HPDE6-E6E7 (cell line): ENCODE results near the gene ARNT2.
"Not testable (repeated sequence)": the region's sequence is repeated elsewhere in the genome, so short reads cannot be mapped to it uniquely, and the experiment has no call there.

Experiments
- DNase-seq: peaks from one replicate; pipeline ENCODE4 v3.0.0; 2011; ENCODE audit warnings: missing footprints; ENCODE audit errors: extremely low spot score

ARNT2 gene

DNA sequence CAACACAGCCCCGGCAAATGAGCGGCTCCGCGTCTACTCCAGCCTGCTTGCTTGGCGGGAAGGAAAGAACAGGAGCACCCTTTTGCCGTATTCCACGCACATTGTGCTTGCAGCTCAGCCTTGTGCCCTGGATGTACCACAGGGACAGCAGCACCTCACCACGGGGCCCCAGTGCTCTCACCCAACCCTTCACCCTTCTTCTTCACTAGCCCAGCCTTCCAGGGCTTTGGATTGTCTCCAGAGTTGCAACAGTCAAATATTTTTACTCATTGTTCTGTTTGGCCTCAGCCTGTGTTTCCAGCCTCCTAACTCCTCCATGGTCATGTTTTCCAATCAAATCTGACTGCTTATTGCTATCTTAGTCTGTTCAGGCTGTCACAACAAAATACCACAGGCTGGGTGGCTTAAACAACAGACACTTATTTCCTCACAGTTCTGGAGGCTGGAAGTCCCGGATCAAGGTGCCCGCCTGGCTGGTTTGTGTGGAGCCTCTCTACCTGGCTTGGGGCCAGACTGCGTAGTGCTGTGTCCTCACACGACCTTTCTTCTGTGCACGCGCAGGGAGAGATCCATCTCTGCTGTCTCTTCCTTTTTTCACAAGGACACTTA lies 211.7 kb downstream of the ARNT2 start:
- DNase-seq = no peak

DNA sequence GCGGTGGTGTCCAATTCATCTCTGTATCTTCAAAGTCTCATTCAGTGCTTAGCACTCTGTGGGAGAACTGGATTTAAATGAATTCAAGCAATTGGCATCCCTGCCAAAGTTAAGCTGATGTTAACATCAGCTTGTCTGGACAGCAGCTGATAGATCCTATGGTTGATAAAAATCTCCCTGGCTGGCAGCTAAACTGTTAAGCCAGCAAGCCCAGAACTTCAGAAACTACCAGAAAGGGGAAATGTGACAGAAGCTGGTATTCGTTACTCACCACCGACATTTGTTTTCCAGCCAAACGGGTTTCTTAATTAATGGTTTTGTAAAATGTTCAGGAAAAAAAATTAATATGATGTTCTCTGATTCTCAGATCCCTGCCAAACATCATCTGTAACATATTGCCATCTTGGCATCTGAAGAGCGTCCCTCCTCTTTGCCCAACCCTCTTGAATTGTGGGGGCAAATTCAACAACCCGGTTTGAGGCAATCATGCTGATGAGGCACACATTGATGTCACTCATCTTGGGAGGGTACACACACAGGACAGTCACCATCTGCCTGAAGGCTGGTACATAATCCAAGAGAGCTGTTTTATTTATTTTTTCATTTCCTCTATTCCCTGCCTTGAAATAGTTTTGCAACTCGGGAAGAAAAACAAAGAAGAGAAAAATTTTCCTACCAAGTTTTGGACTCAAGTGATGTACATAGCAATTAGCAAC lies 214.7 kb downstream of the ARNT2 start:
- DNase-seq = no peak

DNA sequence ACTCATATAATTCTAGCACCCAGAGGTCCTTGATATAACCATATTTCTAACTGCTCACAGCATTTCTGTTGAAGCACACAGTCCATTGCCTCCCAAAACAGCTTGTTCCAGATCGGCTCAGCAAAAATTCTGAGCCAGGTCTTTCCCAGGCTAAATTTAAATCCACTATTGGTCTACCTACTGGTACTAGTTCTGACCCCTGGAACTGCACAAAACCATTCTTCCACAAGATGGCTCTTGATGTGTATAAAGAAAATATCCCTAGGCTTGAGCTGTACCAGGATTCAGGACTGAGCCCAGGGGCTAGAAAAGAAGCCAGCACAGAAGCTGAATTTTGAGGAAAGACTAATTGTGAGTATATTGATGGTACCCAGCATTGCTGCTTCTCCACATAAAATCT lies 215.5 kb downstream of the ARNT2 start:
- DNase-seq = no peak

DNA sequence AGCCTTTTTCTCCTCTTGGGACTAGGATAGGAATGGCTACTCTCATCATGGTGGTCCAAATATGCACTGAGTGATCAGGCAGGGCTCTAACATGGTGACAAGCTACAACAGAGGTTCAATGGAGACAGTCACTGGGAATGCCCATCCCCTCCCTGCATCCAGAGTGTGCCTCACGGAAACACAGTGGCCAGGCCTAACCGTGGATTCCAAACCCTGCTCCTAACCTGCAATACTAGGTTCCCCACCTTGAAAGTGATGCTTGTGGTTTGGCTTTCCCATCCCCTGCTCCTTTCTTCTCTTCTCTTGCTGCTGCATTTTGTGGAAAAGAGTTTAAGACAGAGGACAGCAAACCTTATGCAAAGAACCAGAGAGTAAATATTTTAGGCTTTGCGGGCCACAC lies 216.0 kb downstream of the ARNT2 start:
- DNase-seq = no peak

DNA sequence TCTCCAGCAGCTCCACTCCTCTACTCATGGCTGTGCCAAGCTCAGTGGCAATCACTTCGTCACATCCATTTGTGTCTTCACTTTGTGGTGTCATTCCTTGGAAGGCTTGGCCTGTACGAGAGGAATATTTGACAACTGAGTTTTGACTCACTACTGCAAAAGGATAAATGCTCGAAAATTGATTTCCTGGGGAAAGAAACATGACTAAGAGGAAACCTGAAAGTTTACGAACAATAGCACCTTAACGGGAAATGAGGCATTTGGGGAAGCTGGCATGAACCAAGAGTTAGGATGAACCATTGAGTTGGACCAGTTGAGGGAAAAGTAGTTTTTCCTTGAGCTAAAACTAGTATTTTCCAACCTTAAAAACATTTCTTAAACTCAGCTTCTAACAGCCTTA lies 216.7 kb downstream of the ARNT2 start:
- DNase-seq = no peak

DNA sequence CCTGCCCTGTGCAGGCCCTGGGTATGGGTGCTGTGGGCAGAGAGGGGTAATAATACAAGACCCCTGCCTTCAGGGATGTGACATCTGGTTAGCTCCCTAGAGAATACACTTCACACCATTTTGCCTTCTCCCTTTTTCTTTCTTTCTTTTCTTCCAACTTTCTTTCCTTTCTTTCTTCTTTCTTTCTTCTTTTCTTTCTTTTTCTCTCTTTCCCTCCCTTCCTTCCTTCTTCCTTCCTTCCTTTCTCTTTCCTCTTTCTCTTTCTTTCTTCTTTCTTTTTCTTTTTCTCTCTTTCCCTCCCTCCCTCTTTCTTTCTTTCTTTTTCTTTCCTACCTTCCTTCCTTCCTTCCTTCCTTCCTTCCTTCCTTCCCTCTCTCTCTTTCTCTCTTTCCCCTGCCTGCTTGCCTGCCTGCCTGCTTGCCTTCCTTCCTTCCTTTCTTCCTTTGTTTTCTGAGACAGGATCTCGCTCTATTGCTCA lies 222.5 kb downstream of the ARNT2 start:
- DNase-seq = no peak

DNA sequence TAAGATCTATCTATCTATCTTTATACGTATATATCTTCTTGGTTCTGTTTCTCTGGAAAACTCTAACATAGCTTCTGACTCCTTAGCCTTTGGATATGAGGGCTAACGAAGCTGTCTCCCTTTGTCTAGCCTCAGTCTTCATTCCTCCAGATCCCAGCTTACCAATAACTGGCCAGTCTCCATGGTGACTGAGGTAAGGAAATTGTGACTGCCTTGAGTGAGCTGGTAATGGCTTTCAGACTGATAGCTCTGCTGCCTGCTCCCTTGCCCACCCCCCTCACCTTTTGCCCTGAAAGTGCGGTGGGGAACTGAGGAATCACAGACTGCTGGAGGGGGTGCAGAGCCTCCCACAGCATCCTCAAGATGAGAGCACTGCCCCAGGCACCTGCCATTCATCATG lies 225.2 kb downstream of the ARNT2 start:
- no peak for DNase-seq

DNA sequence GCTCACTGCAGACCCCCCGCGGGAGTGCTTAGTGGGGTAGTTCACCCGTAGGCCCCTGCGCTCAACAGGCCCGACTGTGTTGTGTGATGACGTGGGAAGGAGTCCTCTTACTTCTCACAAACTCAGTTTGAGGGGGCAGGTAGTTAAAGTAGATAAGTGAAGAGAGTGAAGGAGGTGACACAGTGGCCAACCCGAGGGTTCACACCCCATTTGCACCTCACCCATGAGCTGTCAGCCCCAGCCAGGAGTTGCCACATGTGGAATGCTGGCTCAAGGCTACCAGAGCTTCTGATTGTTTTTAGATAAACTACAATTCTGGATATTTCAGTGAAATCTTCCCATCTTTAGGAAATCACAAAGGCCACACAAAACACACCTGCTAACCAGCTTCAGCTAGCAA lies 226.8 kb downstream of the ARNT2 start:
- DNase-seq = no peak

DNA sequence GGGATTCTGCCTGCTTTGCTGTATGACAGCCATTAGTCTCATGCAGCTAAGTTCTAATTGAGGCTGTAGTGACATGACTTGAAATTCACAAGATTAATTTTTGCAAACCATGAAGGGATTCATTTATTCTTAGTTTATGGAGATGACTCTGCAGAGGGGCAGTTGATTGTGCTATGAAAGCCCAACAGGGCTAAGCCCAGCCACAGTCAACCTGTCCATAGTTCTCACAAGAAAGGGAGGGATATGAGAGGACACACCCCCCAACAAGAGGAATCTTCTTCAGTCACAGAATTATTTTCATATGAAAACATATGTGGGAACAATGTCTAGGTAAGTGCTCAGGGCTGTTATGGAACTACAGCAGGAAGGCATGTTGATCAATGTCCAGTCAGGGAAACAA lies 229.0 kb downstream of the ARNT2 start:
- DNase-seq = no peak

DNA sequence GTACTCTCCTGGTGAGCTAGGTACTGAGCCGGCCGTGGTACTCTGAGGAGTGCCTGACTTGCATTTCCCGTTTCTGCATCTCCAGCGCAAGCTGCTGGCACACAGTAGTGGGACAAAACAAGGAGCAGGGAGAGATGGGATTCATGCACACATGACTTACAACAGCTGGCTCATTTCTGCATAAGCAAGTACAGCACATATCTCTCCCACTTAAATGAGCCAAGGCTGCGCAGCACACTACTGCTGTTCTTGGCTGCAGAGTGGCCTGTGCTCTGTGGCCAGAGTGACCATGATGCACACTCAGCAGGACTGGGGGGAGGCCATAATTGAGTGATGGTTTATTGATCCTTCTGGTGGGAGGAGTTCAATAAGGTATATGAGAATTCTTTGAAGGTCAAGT lies 231.8 kb downstream of the ARNT2 start:
- DNase-seq = no peak

DNA sequence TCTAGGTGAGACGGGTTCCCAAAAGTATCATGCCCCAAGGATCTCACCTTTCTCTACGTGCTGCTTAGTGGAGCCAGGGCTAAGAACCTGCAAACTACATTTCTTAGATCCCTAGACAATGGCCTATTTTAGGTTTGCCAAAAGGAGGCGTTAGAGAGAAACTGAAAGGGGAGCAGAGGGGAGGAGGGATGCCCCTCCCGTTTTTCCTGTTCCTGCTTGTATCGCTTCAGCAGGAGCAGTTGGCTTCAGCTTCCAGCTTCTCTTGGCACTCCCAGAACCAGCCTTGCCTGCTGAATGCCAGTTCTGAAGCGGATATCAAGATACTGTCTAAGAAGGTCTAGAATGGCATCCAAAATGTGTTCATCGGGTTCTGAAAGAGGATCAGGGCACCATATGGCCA lies 232.5 kb downstream of the ARNT2 start:
- no peak for DNase-seq

DNA sequence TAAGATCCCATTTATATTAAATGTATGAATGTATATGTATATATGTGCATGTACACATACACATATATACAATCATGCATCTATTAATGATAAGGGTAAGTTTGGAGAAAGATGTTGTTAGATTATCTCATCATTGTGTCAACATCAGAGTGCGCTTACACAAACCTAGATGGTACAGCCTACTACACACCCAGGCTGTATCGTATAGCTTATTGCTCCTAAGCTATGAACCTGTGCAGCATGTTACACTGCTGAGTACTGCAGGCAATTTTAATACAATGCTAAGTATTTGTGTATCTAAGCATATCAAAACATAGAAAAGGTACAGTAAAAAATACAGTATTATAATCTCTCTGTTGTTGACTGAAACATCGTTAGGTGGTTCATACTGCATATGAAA lies 233.6 kb downstream of the ARNT2 start:
- DNase-seq = no peak

DNA sequence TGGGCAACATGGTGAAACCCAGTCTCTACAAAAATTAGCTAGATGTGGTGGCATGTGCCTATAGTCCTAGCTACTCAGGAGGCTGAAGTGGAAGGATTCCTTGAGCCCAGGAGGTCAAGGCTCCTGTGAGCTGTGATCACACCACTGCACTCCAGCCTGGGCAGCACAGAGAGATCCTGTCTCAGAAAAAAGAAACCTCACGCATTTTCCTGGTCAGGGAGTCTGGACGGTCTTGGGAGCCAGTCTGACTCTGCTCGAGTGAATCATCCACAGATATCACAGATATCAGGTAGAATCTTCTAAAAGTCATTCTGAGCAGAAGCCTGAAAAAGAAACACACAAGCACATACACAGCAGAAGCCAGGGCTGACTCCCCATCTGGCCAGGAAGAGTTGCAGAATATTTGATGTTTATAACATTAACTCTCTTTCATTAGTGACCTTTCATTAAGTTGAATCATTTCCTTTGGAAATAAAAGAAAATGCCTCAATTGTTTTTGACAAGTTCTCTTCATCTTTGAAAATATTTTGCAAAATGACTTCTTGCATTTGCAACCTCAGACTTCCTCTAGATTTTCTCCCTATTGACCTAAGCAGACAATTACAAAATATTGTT lies 234.5 kb downstream of the ARNT2 start:
- DNase-seq = no peak

DNA sequence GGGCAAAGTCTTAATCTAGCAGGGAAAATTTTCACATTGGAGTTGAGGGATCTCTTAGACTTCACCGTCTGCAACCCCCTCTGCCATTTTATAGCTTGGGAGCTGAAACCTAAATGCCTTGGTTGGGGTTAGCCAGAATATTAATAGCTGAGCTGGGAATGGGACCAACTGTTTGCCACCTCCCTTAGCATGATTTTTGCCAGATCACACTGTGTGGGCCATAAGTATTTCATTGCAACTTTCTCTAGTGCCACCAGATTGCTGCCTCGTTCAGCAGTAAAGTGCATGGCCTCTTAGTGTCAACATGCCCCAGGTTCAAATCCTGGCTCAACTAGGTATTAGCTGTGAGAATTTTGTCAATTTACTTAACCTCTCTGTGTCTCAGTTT lies 235.0 kb downstream of the ARNT2 start:
- no peak for DNase-seq

DNA sequence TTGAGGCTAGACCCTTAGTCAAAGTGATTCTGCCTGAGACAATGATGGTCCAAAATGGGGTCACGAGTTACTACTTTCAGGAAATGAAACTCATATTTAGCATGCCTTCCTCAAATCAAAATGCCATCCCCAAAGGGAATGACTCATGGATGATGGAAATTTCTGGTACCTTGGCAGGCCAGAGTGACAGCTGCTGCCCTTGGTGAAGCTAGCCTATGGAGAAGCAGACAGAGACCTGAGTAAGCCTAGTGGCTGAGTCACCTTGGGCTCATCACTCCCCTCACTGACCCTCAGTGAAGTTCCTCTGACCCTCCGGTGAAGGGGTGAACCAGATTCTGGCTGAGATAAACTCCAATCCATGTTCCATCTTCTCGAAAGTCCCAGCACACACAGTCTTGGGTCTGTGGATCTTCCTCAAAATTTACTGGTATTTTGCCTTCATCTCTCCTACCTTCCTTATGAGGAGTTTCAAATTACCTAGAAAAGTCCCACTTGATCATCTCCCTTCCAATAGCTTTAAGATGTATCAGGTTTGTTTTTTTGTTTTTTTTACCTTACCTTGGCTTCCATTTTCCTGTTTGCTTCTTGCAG lies 236.4 kb downstream of the ARNT2 start:
- DNase-seq = no peak

DNA sequence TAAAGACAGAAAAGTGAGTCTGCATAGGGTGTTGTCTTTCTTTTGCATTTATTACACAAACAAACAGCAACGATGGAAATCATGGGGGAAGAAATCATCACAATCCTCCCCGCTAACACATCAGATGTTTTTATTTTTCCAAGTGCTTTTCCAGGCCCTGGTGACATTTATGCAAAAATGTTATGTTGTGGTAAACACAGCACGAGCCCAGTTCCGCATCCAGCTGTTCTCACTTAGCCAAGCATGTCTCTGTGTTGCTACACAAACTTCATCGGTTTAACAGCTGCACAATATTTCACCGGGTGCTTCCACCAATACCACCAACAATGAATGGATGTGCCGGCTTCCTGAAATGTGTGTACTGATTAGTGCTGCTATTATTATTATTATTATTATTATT lies 237.2 kb downstream of the ARNT2 start:
- DNase-seq = no peak

DNA sequence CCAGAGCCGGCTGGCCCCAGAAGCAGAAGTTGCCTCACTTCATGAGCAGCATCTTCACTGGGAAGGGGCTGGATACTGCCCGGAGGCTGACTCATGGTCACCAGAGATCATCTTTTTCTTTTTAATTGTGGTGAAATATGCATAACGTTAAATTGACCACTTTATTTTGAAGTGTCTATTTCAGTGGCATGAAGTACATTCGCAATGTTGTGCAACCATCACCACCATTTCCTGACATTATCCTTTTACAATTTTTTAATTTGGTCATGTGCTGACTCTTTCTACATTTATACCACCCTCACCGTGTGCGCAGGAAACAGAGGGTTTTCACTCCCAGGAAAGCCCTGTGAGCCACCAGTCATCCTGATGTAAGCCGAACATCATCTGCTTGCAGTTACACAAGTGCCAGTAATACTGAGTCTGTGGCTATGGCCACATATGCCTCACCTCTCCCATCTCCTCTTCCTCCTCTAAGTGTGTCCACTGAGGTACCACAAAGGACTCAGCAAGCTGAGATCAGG lies 239.3 kb downstream of the ARNT2 start:
- DNase-seq = no peak

DNA sequence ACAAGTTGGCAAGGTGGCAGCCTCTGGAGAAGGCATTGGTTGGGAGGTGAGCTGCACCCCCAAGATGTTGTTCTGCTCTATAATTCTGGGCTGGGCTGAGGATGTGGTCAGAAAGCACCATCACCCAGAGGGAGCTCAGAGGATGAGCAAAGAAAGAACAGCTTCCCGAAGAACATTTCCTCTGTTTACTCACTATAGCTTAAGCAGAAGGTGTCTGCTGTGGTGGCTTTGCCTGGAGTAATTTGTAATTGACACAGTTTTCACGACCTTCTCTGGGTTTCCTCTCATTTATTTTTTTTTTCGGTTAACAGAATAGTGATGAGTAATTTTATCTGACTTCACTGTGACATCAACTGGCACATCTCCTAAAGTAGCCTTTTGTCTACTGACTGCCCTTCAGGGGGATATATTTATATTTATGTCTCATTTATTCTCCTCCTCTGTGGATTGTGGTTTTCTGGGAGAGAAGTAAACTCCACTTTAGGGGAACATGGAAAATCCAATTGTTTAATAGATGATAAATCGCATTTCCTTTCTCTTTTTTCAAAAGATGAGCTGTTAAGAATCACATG lies 241.4 kb downstream of the ARNT2 start:
- DNase-seq = no peak

DNA sequence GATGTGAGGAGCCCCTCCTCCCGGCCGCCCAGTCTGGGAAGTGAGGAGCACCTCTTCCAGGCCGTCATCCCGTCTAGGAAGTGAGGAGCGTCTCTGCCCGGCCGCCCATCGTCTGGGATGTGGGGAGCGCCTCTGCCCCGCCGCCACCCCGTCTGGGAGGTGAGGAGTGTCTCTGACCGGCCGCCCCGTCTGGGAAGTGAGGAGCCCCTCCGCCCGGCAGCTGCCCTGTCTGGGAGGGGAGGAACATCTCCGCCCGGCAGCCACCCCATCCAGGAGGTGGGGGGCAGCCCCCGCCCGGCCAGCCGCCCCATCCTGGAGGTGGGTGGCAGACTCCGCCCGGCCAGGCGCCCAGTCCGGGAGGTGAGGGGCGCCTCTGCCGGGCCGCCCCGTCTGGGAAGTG lies 243.2 kb downstream of the ARNT2 start:
- not testable (repeated sequence) for DNase-seq
